GM12878 (cell line): ENCODE data around the gene OR51T1. TPM values are rescaled to one million over a fixed set of nuclear protein-coding genes. Genes with fewer than 3 reads are reported as not detected.

Experiments
- ATAC-seq: fragments of 200-7000 bp; cut with Tn5 transposase; 3 replicates; pipeline ENCODE4 v1.9.1; 2020; ENCODE audit warnings: mild to moderate bottlenecking, moderate library complexity
- BruUV-seq: library from RNA; stranded (reverse); fragments of 400-500 nt; replicated peaks from 2 replicates; lab custom pipeline; 2021; lab: Mats Ljungman, UMichigan
- CTCF ChIA-PET: fragments of 300-600 bp; sonication (Branson Sonifier 250); formaldehyde crosslinking; extraction: SDS; loops from one replicate; lab custom pipeline; 2021; ENCODE audit warnings: inconsistent platforms; lab: Yijun Ruan, JAX
- POLR2A ChIA-PET: fragments of 350-600 bp; formaldehyde crosslinking; extraction: SDS; loops from one replicate; lab custom pipeline; 2021; ENCODE audit warnings: inconsistent platforms; lab: Charles Lee
- RAD21 ChIA-PET: fragments of 300-600 bp; sonication (Branson Sonifier 250); formaldehyde crosslinking; loops from one replicate; lab custom pipeline; 2023; ENCODE audit warnings: antibody characterized with exemption; ENCODE audit not compliant: unreplicated experiment; lab: Charles Lee
- SMC1A ChIA-PET: fragments of 300-600 bp; sonication (Branson Sonifier 250); formaldehyde crosslinking; loops from one replicate; lab custom pipeline; 2023; ENCODE audit not compliant: unreplicated experiment, uncharacterized antibody; lab: Charles Lee
- DNase-seq: peaks from one replicate; pipeline ENCODE4 v3.0.0-alpha.2; 2011; ENCODE audit warnings: low read depth, low spot score
- FAIRE-seq: peaks from 3 replicates; lab custom pipeline; 2011; peaks lifted over from hg19 to GRCh38; lab: Jason Lieb, UNC
- H2AFZ ChIP-seq: 2 replicates; pipeline ENCODE4 v1.6.0; 2011; ENCODE audit warnings: low read depth, low read length, control low read depth; ENCODE audit not compliant: control insufficient read depth
- H3K27ac ChIP-seq: 2 replicates; pipeline ENCODE4 v1.5.1; 2011; ENCODE audit warnings: control low read depth; ENCODE audit not compliant: control insufficient read depth, insufficient read depth
- H3K27me3 ChIP-seq, 2 experiments: replicated peaks in 1 of 2; 2 replicates each; pipeline versions ENCODE4 v1.6.0 to v1.6.1; 2011; ENCODE audit warnings: low read length in 1 of 2; ENCODE audit not compliant: control insufficient read depth in 2 of 2, insufficient read depth in 2 of 2
- H3K36me3 ChIP-seq, 2 experiments: 2 replicates each; pipeline ENCODE4 v1.5.1; 2011; ENCODE audit warnings: low read length in 1 of 2; ENCODE audit not compliant: control insufficient read depth in 2 of 2, insufficient read depth in 2 of 2
- H3K4me1 ChIP-seq: 2 replicates; pipeline ENCODE4 v1.6.1; 2011; ENCODE audit warnings: mild to moderate bottlenecking, low read length, moderate library complexity, mixed read lengths; ENCODE audit not compliant: control insufficient read depth, insufficient read depth
- H3K4me2 ChIP-seq: 2 replicates; pipeline ENCODE4 v1.6.0; 2011; ENCODE audit warnings: control low read depth; ENCODE audit not compliant: control insufficient read depth, insufficient read depth
- H3K4me3 ChIP-seq: fragments of 200-600 bp; sonication (generic); 2 replicates; pipeline ENCODE4 v1.5.1; 2016
- H3K79me2 ChIP-seq: 2 replicates; pipeline ENCODE4 v1.6.0; 2011; ENCODE audit warnings: low read length; ENCODE audit not compliant: control insufficient read depth, insufficient read depth
- H3K9ac ChIP-seq: 2 replicates; pipeline ENCODE4 v1.8.0; 2011; ENCODE audit warnings: low read length, control low read depth, mixed read lengths; ENCODE audit not compliant: control insufficient read depth, insufficient read depth
- H3K9me3 ChIP-seq: replicated peaks from 3 replicates; pipeline ENCODE4 v1.5.1; 2011; ENCODE audit warnings: mild to moderate bottlenecking, low read length; ENCODE audit not compliant: control insufficient read depth, insufficient read depth
- H4K20me1 ChIP-seq: 2 replicates; pipeline ENCODE4 v1.6.0; 2011; ENCODE audit not compliant: control insufficient read depth, insufficient read depth
- ATF3 ChIP-seq: IDR thresholded peaks from 2 replicates; pipeline ENCODE4 v1.6.1; 2011; ENCODE audit warnings: low read depth, mild to moderate bottlenecking, low read length, moderate library complexity, borderline replicate concordance; ENCODE audit errors: extremely low read depth
- ATF7 ChIP-seq: fragments of 450-650 bp; IDR thresholded peaks from 2 replicates; pipeline ENCODE4 v1.6.1; 2016; ENCODE audit warnings: low read depth, mild to moderate bottlenecking
- MEF2A ChIP-seq: IDR thresholded peaks from 2 replicates; pipeline ENCODE4 v1.6.1; 2011; ENCODE audit warnings: low read depth, mild to moderate bottlenecking, low read length, moderate library complexity; ENCODE audit not compliant: insufficient read depth
- POLR2AphosphoS5 ChIP-seq: IDR thresholded peaks from 2 replicates; pipeline ENCODE4 v1.6.1; 2011; ENCODE audit warnings: mild to moderate bottlenecking, low read length, inconsistent platforms
- PRDM15 ChIP-seq: fragments of 450-650 bp; formaldehyde crosslinking; IDR thresholded peaks from 2 replicates; pipeline ENCODE4 v1.4.0; 2020; ENCODE audit warnings: mild to moderate bottlenecking, moderate library complexity
- STAT3 ChIP-seq: IDR thresholded peaks from 2 replicates; pipeline ENCODE4 v1.6.1; 2011; ENCODE audit warnings: low read depth, low read length, improper control_type of control experiment
- ZBTB4 ChIP-seq: fragments of 450-650 bp; formaldehyde crosslinking; IDR thresholded peaks from 2 replicates; pipeline ENCODE4 v1.4.0; 2022; ENCODE audit warnings: mild to moderate bottlenecking, moderate library complexity
- ZBTB40 ChIP-seq: fragments of 450-650 bp; IDR thresholded peaks from 2 replicates; pipeline ENCODE4 v1.6.1; 2016; ENCODE audit warnings: mild to moderate bottlenecking, moderate library complexity, borderline replicate concordance
- WGBS: methylation state at CpG from one replicate; pipeline ENCODE4 v1.1.6; 2016; ENCODE audit warnings: low lambda C conversion rate; ENCODE audit not compliant: insufficient replicate concordance, insufficient coverage; ENCODE audit errors: missing lambda C conversion rate; 5-methylcytosine and 5-hydroxymethylcytosine counted together
- in situ Hi-C: fragments of 300-500 bp; cut with MboI; formaldehyde crosslinking; loops from 9 replicates; pipeline ENCODE4 v1.14.3; 2018; ENCODE audit warnings: mixed read lengths
- intact Hi-C: fragments of 100-400 bp; cut with micrococcal nuclease; formaldehyde crosslinking; loops from one replicate; pipeline ENCODE4 v1.14.2; 2022; ENCODE audit not compliant: unreplicated experiment
- polyA plus RNA-seq, 11 experiments: library from polyadenylated mRNA; depleted of rRNA in 4 of 11; unstranded in 6 of 11; stranded (reverse) in 5 of 11; fragments of >200 nt; fragmentation: Nextera tagmentation in 4 of 11; fragmentation: Illumina TruSeq in 1 of 11; extraction: Ambion mirVana in 4 of 11; extraction: Trizol in 1 of 11; gene quantifications; 1 replicate in 1 of 11; 2 replicates in 10 of 11; pipeline versions ENCODE4 v1.2.1 to v1.2.3, GENCODE V29; 2011 to 2016; ENCODE audit warnings: inconsistent platforms in 2 of 11, missing spikeins in 2 of 11, low read depth in 1 of 11
- total RNA-seq, 4 experiments: library from RNA; depleted of rRNA in 3 of 4; stranded (reverse); fragments of >200 nt in 3 of 4; fragmentation: Illumina TruSeq in 1 of 4; extraction: Trizol in 1 of 4; gene quantifications; 2 replicates each; pipeline versions ENCODE4 v1.2.1 to v1.2.3, GENCODE V29; 2013 to 2021

Gene OR51T1
- total and polyA plus RNA-seq, 10 of the 15 experiments (the other 5 are each of a cell fraction or from before 2014, with no cell fraction given), result not detected

- no peak for TF ChIP-seq ZBTB40
Measured at GRCh38 chr11:4881860-4882500, at the start of gene OR51T1 (continued).

GRCh38 chr11:4839851-4840549 lies 41.7 kb upstream of the OR51T1 start:
- 16% methylated on average over 2 of the region's 2 CpGs for WGBS
- Histone ChIP-seq H3K79me2 (no peaks in the 10 kb centered on the region), H3K4me3 (no peak overlapping the region), H3K27ac (no peak overlapping the region), H3K27me3 (no peaks in the 10 kb centered on the region), H3K36me3 (no peaks in the 10 kb centered on the region), H2AFZ (no peak overlapping the region), H3K9ac (no peak overlapping the region), H4K20me1 (no peaks in the 10 kb centered on the region), H3K9me3 (no peaks in the 10 kb centered on the region), H3K4me1 (no peaks in the 10 kb centered on the region), H3K4me2 (no peak overlapping the region)
- no peak for DNase-seq
- ChIA-PET RAD21 (no interaction called here), CTCF (no interaction called here), SMC1A (no interaction called here), POLR2A (no interaction called here)
- FAIRE-seq, result no peak
- in situ Hi-C loops, result no loop called here
- ATAC-seq, result no peak
- BruUV-seq, result no TSS peak
- intact Hi-C loops, result no loop called here
- TF ChIP-seq ZBTB4 (no peak), STAT3 (no peak), MEF2A (no peak), POLR2AphosphoS5 (no peak), ATF7 (no peak), ATF3 (no peak), PRDM15 (CRISPR knock-in tag) (no peak)
